HG03571 (cell line): ENCODE results near the gene PPIL1.
"Not testable (repeated sequence)": the region's sequence is repeated elsewhere in the genome, so short reads cannot be mapped to it uniquely, and the experiment has no call there.

Source experiments
- ATAC-seq: cut with Tn5 transposase; IDR thresholded peaks from one replicate; pipeline ENCODE4 v1.9.1; 2021; ENCODE audit not compliant: unreplicated experiment

PPIL1 gene

GRCh38 chr6:36874443-36875249 is at the start of gene PPIL1:
PPIL1 (minus strand) TSS chr6:36874803; CDS start chr6:36874772, 31 bp downstream.
- peak; percentile 75 for ATAC-seq

GRCh38 chr6:36924131-36924530 is 49.5 kb upstream of the PPIL1 start:
- no peak for ATAC-seq

DNA sequence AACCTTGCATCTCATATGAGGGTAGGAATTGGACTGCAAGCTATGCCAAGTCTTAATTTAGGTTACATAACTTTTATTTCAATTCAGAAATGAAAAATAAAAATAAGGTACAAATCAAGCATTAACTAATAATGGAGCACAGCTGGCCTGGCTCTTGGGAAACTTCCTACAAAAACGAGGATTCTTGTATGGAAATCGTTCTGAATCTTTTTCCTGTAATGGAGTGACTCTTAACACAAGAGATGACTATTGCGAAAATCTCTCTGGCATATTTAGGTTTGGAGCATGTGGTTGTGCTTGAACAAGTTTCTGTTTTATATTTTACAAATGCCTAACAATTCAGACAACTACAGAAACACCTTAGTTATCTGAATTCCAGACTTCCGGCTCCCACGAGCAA is 45.9 kb upstream of the PPIL1 start:
- ATAC-seq: no peak

DNA sequence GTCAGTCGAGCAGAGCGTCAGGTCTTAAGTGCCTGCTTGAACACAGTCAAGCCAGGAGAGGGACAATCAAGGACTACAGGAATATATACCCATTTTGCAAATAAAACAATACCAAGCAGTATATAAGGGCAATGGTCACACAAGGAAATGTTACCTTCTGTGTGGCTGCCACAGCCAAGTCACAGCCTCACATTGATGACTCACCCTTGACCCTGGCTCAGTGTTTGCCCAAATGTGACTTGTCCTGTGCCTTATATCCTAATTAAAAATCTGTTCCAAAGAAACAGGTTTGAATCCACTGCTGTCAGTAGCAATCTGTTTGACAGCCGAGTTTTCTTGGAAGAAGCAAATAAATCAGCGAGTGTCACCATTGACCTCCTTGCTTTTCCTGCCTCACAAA is 45.4 kb upstream of the PPIL1 start:
- ATAC-seq: no peak

GRCh38 chr6:36917541-36918193 is 43.1 kb upstream of the PPIL1 start:
- no peak for ATAC-seq

DNA sequence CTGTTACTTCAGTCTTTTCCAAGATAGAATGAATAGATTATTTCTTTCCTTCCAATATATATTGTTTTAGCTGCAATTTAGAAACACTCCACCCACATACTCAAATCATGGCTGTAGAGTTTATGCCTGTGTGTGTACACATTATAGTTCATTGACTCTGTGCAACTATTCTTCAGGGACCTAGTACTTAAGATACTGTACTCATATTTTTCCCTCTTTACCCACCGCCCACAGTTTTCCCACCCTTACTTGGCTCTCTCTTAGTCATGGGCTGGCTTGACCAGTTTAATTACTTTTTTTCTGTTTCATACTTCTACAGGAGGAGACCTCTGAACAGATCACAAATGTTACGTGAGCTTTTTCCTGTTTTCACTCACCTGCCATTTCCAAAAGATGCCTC is 41.5 kb upstream of the PPIL1 start:
- no peak for ATAC-seq

GRCh38 chr6:36915599-36915998 is 41.0 kb upstream of the PPIL1 start:
- no peak for ATAC-seq

DNA sequence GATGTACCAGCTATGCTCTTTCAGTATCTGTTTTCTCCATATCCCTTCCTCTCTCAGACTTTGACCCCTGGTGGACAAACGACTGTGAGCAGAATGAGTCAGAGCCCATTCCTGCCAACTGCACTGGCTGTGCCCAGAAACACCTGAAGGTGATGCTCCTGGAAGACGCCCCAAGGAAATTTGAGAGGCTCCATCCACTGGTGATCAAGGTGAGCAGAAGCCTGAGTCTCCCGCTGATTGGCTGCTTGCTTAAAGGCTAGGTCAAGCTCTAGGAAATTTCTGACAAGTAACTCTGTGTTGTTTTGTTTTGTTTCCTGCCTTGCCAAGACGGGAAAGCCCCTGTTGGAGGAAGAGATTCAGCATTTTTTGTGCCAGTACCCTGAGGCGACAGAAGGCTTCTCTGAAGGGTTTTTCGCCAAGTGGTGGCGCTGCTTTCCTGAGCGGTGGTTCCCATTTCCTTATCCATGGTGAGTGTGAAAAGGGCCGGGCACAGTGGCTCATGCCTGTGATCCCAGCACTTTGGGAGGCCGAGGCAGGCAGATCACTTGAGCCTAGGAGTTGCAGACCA is 39.7 kb upstream of the PPIL1 start:
- ATAC-seq: no peak

GRCh38 chr6:36913082-36913481 is 38.5 kb upstream of the PPIL1 start:
- ATAC-seq: no peak

- ATAC-seq: peak; percentile 69
Observed at GRCh38 chr6:36912586-36912985, 38.0 kb upstream of the PPIL1 start.

GRCh38 chr6:36912030-36912454 is 37.4 kb upstream of the PPIL1 start:
- ATAC-seq: no peak

DNA sequence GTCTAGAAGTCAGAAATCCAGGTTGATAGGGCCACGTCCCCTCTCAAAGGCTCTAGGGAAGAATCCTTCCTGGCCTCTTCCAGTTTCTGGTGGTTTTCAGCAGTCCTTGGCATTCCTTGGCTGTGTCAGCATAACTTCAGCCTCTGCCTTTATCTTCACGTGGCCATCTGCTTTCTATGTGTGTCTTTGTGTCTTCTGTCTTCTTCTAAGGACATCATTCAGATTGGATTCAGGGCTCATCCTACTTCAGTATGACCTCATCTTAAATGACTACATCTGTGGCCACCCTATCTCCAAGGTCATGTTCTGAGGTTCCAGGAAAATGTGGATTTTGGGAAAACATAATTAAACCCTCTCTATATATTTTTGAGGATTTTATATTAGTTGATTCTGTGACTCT is 34.1 kb upstream of the PPIL1 start:
- no peak for ATAC-seq

- ATAC-seq: no peak
Observed at GRCh38 chr6:36907781-36908180, 33.2 kb upstream of the PPIL1 start.

- no peak for ATAC-seq
Observed at GRCh38 chr6:36906539-36907325, 32.1 kb upstream of the PPIL1 start.

- no peak for ATAC-seq
Observed at GRCh38 chr6:36904851-36905393, 30.3 kb upstream of the PPIL1 start.

GRCh38 chr6:36904114-36904513 is 29.5 kb upstream of the PPIL1 start:
- no peak for ATAC-seq

DNA sequence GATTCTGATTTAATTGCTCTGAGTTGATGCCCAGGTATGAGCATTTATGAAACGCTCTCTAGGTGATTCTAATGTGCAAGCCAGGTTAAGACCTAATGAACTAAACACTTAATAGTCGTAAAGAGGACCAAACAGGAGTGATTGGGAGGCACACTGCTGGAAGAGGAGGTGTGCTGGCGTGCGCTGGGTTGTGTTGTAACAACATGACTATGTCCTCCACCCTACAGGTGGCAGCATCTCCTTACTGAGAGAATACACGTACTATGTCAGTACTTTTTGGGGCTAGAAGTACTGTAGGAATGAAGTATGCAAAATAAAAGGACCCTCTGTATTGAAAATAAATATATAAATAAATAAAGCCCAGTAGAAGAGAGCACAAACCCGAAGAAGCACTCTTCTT is 23.0 kb upstream of the PPIL1 start:
- ATAC-seq: no peak

GRCh38 chr6:36893976-36894932 is 19.7 kb upstream of the PPIL1 start:
- no peak for ATAC-seq

DNA sequence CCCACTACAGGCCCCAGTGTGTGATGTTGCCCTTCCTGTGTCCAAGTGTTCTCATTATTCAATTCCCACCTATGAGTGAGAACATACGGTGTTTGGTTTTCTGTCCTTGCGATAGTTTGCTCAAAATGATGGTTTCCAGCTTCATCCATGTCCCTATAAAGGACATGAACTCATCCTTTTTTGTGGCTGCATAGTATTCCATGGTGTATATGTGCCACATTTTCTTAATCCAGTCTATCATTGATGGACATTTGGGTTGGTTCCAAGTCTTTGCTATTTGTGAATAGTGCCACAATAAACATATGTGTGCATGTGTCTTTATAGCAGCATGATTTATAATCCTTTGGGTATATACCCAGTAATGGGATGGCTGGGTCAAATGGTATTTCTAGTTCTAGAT is 16.6 kb upstream of the PPIL1 start:
- ATAC-seq: not testable (repeated sequence)

DNA sequence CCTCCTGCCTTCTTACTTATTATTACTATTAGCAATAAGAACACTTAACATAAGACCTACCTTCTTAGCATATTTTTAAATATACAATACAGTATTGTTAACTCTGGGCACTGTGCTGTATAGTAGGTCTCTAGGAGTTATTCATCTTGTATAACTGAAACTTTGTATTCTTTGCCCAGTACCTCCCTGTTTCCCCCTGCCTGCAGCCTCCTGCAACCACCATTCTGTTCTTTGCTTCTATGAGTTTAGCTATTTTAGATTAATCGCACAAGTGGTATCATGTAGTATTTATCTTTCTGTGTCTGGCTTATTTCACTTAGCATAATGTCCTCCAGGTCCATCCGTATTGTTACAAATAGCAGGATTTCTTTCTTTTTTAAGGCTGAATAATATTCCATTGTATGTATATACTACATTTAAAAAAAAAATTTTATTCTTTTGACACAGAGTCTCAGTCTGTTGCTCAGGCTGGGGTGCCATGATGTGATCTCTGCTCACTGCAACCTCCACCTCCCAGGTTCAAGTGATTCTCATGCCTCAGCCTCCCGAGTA is 15.6 kb upstream of the PPIL1 start:
- ATAC-seq: no peak
